Measurements from ENCODE around the gene ADGRV1.

Gene ADGRV1

DNA sequence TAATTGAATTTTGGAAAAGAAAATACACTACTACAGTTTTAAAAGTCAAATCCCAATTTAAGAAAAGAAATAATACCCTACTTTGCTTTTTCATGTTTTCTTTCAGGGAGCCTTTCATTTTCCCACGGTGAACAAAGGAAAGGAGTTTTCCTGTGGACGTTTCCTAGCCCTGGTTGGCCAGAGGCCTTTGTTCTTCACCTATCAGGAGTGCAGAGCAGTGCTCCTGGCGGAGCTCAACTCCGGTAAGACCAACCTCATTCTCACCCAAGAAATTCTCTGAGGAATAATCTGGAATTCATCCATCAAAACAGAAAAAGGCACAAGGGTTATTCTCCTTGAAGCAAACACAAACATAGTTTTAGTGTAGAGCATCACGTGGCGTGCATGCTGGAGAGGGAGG is 248.9 kb downstream of the ADGRV1 start:
- no peak for TF ChIP-seq CTCF (IDR thresholded peaks at IDR 0.05)

DNA sequence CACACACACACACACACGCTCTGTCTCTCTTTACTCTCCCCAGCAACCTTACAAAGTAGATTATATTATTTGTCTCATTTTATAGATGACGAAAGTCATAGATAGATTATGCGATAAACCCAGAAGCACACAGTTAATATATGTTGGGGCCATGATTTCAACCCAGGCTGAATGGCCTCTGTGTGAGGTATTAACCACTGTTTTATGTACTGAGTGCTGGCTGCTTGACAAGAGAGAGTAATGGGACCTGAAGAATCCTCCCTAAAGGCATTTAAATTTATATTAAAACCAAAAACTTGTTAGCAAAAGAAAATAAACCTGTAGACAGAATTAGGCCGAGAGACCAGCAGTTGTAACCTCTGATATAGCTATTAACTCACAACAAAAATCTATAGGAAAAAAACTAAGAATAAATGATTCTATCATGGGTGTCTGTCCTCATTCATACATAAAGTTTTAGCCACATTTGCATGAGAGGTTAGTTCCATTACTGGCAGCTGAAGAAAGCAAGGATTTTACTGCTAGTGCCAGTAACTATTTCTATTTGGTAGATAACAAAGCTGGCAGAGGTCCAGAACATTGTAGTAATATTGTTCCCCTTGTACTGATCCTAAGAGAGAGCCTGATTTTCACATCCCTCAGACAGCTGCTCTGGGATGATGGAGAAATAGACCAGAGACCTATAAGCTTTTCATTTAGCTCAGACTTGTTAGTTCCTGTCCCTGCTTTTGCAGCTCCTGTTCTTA is 250.9 kb downstream of the ADGRV1 start:
- no peak for TF ChIP-seq CTCF (IDR thresholded peaks at IDR 0.05)

GRCh38 chr5:90810211-90810610 is 251.6 kb downstream of the ADGRV1 start:
- TF ChIP-seq CTCF (IDR thresholded peaks at IDR 0.05) = no peak

- TF ChIP-seq CTCF (IDR thresholded peaks at IDR 0.05) = no peak
Measured at GRCh38 chr5:90813392-90813791, 254.8 kb downstream of the ADGRV1 start.

GRCh38 chr5:90824436-90824835 is 265.8 kb downstream of the ADGRV1 start:
- no peak for TF ChIP-seq CTCF (IDR thresholded peaks at IDR 0.05)

DNA sequence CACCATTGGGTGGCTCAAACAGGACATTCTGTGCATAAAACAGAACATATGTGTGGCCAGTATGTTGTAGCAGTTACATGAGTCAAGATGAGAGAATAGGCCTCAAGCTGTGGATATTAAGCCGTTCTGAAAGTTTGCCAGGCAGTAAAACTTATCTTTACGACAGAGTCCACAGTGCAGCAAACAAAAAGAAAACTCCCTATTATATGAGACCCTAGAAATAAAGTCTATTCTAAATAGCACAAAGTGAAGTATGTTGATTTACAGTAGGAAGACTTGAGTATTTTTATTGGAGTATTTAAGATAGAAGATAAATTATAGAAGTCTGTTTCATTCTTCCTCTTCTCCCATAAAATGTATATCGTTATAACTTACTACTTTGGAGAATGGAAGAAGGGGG is 271.5 kb downstream of the ADGRV1 start:
- TF ChIP-seq CTCF (IDR thresholded peaks at IDR 0.05) = no peak

DNA sequence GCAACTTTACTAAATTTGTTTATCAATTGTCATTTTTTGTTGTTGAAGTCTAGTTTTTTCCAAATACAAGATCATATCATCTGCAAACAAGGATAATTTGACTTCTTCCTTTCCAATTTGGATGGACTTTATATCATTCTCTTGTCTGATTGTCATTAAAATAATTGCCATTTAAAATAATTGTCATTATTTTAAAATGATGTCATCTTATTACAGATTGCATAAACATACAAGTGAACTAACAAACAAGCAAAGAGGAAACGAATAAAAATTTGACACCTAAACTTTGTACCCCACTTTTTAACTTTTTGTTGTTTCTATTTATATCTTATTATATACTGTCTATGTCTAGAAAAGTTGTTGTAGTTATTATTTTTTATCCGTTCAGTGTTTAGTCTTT is 275.2 kb downstream of the ADGRV1 start:
- no peak for TF ChIP-seq CTCF (IDR thresholded peaks at IDR 0.05)

DNA sequence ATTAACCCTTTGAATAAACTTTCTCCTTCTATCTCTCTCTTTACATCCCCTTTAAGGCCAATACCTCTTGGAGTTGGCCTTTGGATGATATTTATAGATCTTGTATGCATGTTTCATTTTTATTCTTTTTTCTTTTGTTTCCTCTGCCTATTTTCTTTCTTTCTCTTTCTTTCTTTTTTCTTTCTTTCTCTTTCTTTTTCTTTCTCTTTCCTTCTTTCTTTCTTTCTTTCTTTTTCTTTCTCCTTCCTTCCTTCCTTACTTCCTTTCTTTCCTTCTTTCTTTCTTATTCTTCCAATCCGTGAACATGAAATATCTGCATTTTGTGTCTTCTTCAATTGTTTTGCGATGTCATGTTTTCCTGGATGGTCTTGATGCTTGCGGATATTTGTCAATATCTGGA is 276.1 kb downstream of the ADGRV1 start:
- no peak for TF ChIP-seq CTCF (IDR thresholded peaks at IDR 0.05)
